ENCODE data around the gene PPP1R9B. TPM values are rescaled to one million over a fixed set of nuclear protein-coding genes. Genes with fewer than 3 reads are reported as not detected.

Gene PPP1R9B
- total and polyA plus RNA-seq, 2 of the 8 experiments (the other 6 are each of a cell fraction or from before 2014, with no cell fraction given) = 5.2 to 13.1 TPM

- H4K91ac ChIP-seq (replicated peaks; ENCODE audit: insufficient read length, low read length) = peak overlapping the region; percentile 11
- no peak overlapping the region for H3K4ac ChIP-seq (replicated peaks; ENCODE audit: insufficient read length, low read depth, low read length)
- H3K79me2 ChIP-seq (ENCODE audit: control insufficient read depth in 1 of 2, insufficient read depth in 2 of 2, low read length in 2 of 2) = no peaks in the 10 kb centered on the region
- no peaks in the 10 kb centered on the region for H3K79me1 ChIP-seq (ENCODE audit: low read depth, low read length)
- H3K4me2 ChIP-seq (ENCODE audit: insufficient read depth in 1 of 2, low read depth in 2 of 2, low read length in 2 of 2) = no peak overlapping the region
- no peak overlapping the region for H2AK5ac ChIP-seq (ENCODE audit: low read depth, low read length)
- H2AFZ ChIP-seq (ENCODE audit: low read length) = no peak overlapping the region
- H2BK120ac ChIP-seq (replicated peaks; ENCODE audit: low read depth, low read length) = no peak overlapping the region
- H3K4me3 ChIP-seq (ENCODE audit: extremely low read depth in 1 of 4, insufficient read depth in 2 of 4, low read depth in 3 of 4, low read length in 4 of 4) = no peak overlapping the region
- 82% methylated on average over 11 of the region's 13 CpGs; no CpG with 5 or more reads in 1 of the 2 experiments for WGBS, 2 experiments (ENCODE audit: extremely low coverage in 1 of 2, insufficient coverage in 1 of 2, insufficient read length in 1 of 2, insufficient replicate concordance in 2 of 2, low coverage in 1 of 2, low lambda C conversion rate in 2 of 2, missing lambda C conversion rate in 1 of 2)
- H2BK12ac ChIP-seq (ENCODE audit: low read depth, low read length) = no peak overlapping the region; the same call in 1 of the 2 replicates
- DNase-seq (ENCODE audit: low read depth in 1 of 2, low spot score in 2 of 2) (no peak), FAIRE-seq (no peak)
- H3K23me2 ChIP-seq (ENCODE audit: low read depth, low read length) = peaks cover 4% of the 10 kb centered on the region; the same call in 1 of the 2 replicates
- ChIA-PET CTCF (ENCODE audit: partially characterized antibody) (interaction anchor here (0.8 to 17.0 kb wide), 17 partner anchors 10 to 230 kb away, joined by 3 to 299 read pairs (median 6); partner anchors contain the start of genes COL1A1 and PDK2), POLR2A (ENCODE audit: partially characterized antibody) (interaction anchor here (0.9 kb wide), 1 partner anchor 16 kb away, joined by 3 read pairs; no protein-coding TSS in a partner anchor)
- H3K14ac ChIP-seq (ENCODE audit: insufficient read length) = no peak overlapping the region
- H4K20me1 ChIP-seq (replicated peaks in 1 of 2; ENCODE audit: control insufficient read depth in 1 of 2, insufficient read depth in 2 of 2, low read length in 2 of 2) = no peaks in the 10 kb centered on the region
- H3K27ac ChIP-seq (ENCODE audit: low read depth, low read length) = no peak overlapping the region
- no peak overlapping the region; the same call in 1 of the 2 replicates for H2BK15ac ChIP-seq (ENCODE audit: low read length)
- H3K56ac ChIP-seq (replicated peaks; ENCODE audit: insufficient read length, low read depth, low read length) = no peak overlapping the region
- H3K9ac ChIP-seq (replicated peaks in 1 of 4; ENCODE audit: extremely low read depth in 1 of 4, low read depth in 3 of 4, low read length in 3 of 4) = no peak overlapping the region
- H2BK5ac ChIP-seq (ENCODE audit: low read depth, low read length) = no peak overlapping the region; the same call in 1 of the 2 replicates
- no peak overlapping the region for H4K5ac ChIP-seq (ENCODE audit: insufficient read length, low read depth, low read length)
- no peaks in the 10 kb centered on the region for H3K36me3 ChIP-seq (ENCODE audit: control insufficient read depth in 2 of 4, insufficient read depth in 4 of 4, low read length in 3 of 4)
- H3K18ac ChIP-seq (ENCODE audit: extremely low read depth, low read length) = no peak overlapping the region
- no peaks in the 10 kb centered on the region for H3K27me3 ChIP-seq (replicated peaks in 1 of 4; ENCODE audit: control insufficient read depth in 3 of 4, extremely low read depth in 1 of 4, insufficient read depth in 3 of 4, low read length in 3 of 4)
- H3K9me3 ChIP-seq (ENCODE audit: insufficient read depth in 2 of 2, low read depth in 1 of 2, low read length in 1 of 2) = no peaks in the 10 kb centered on the region
- H4K8ac ChIP-seq (ENCODE audit: extremely low read depth, insufficient read depth, low read length) = no peak overlapping the region; the same call in 1 of the 2 replicates
- H3K4me1 ChIP-seq (replicated peaks in 1 of 4; ENCODE audit: control insufficient read depth in 3 of 4, insufficient read depth in 4 of 4, low read length in 3 of 4) = peaks cover 0 to 12% (median 7%) of the 10 kb centered on the region in 4 experiments; a peak in 5 of 7 replicates
- no peak overlapping the region for H3K23ac ChIP-seq (ENCODE audit: insufficient read length)
- peak overlapping the region; percentile 21 for H2BK20ac ChIP-seq (ENCODE audit: low read length)
- TF ChIP-seq RXRA (IDR thresholded peaks at IDR 0.05; ENCODE audit: insufficient read depth, low read depth, low read length) (no peak), CTBP2 (IDR thresholded peaks at IDR 0.05; ENCODE audit: borderline replicate concordance, insufficient read depth, insufficient read length, low read length) (no peak), KDM5A (IDR thresholded peaks at IDR 0.05; ENCODE audit: low read length) (no peak), TAF1 (IDR thresholded peaks at IDR 0.05; ENCODE audit: low read depth, low read length) (no peak), EGR1 (IDR thresholded peaks at IDR 0.05; ENCODE audit: borderline replicate concordance, low read depth, low read length) (no peak), POLR2A (IDR thresholded peaks at IDR 0.05; ENCODE audit: control extremely low read depth in 1 of 2, low read depth in 2 of 2, low read length in 2 of 2) (no peak), EP300 (IDR thresholded peaks at IDR 0.05; ENCODE audit: borderline replicate concordance in 1 of 2, low read depth in 2 of 2, low read length in 2 of 2) (no peak), PHF8 (conservative IDR thresholded peaks at IDR 0.05; ENCODE audit: low read depth, low read length) (no peak), ATF2 (IDR thresholded peaks at IDR 0.05; ENCODE audit: low read length) (no peak), POLR2AphosphoS5 (IDR thresholded peaks at IDR 0.05; ENCODE audit: low read depth, low read length) (no peak), CREB1 (IDR thresholded peaks at IDR 0.05) (no peak), TBP (IDR thresholded peaks at IDR 0.05; ENCODE audit: low read depth, low read length) (no peak), FOSL1 (IDR thresholded peaks at IDR 0.05; ENCODE audit: insufficient read depth, low read depth, low read length) (no peak)
Observed at GRCh38 chr17:50168319-50168718, 17.8 kb upstream of the PPP1R9B start.
